HG02588 (cell line): ENCODE measurements around the gene OTUD7B.

Experiments used
- ATAC-seq: cut with Tn5 transposase; IDR thresholded peaks from one replicate; pipeline ENCODE4 v1.9.1; 2021; ENCODE audit warnings: mild to moderate bottlenecking, moderate library complexity; ENCODE audit not compliant: unreplicated experiment

Gene OTUD7B

GRCh38 chr1:150005606-150006005, 4.9 kb downstream of the OTUD7B start:
- no peak for ATAC-seq

GRCh38 chr1:150003801-150004200, 6.7 kb downstream of the OTUD7B start:
- no peak for ATAC-seq

- no peak for ATAC-seq
Observed at GRCh38 chr1:150002217-150002616, 8.3 kb downstream of the OTUD7B start.

- ATAC-seq: no peak
Observed at GRCh38 chr1:150001415-150001814, 9.1 kb downstream of the OTUD7B start.

GRCh38 chr1:149997585-149998262, 12.8 kb downstream of the OTUD7B start:
- peak; percentile 86 for ATAC-seq

- no peak for ATAC-seq
Observed at GRCh38 chr1:149995927-149996326, 14.6 kb downstream of the OTUD7B start.

- no peak for ATAC-seq
Observed at GRCh38 chr1:149993764-149994163, 16.8 kb downstream of the OTUD7B start.

GRCh38 chr1:149993181-149993580, 17.3 kb downstream of the OTUD7B start:
- ATAC-seq: no peak

- ATAC-seq: no peak
Observed at GRCh38 chr1:149987297-149987595, 23.3 kb downstream of the OTUD7B start.

- no peak for ATAC-seq
Observed at GRCh38 chr1:149986486-149987296, 23.8 kb downstream of the OTUD7B start.

GRCh38 chr1:149979972-149980540, 30.5 kb downstream of the OTUD7B start:
- ATAC-seq: no peak

- ATAC-seq: no peak
Observed at GRCh38 chr1:149979245-149979971, 31.1 kb downstream of the OTUD7B start.

GRCh38 chr1:149978547-149979023, 31.9 kb downstream of the OTUD7B start:
- no peak for ATAC-seq

GRCh38 chr1:149977345-149977744, 33.2 kb downstream of the OTUD7B start:
- ATAC-seq: no peak

- no peak for ATAC-seq
Observed at GRCh38 chr1:149972547-149972946, 38.0 kb downstream of the OTUD7B start.

GRCh38 chr1:149967646-149968045, 42.9 kb downstream of the OTUD7B start:
- ATAC-seq: no peak

- ATAC-seq: no peak
Observed at GRCh38 chr1:149967041-149967440, 43.5 kb downstream of the OTUD7B start.

GRCh38 chr1:149966405-149966804, 44.1 kb downstream of the OTUD7B start:
- ATAC-seq: no peak

GRCh38 chr1:149965440-149965839, 45.1 kb downstream of the OTUD7B start:
- no peak for ATAC-seq

GRCh38 chr1:149963358-149963757, 47.2 kb downstream of the OTUD7B start:
- ATAC-seq: no peak

- ATAC-seq: no peak
Observed at GRCh38 chr1:149962736-149963135, 47.8 kb downstream of the OTUD7B start.
